COLO829 (cell line): ENCODE results near the gene MACROD1.

Experiments
- DNase-seq: peaks from one replicate; pipeline ENCODE4 v3.0.0; 2012; ENCODE audit warnings: low spot score

The MACROD1 gene

GRCh38 chr11:64165842-64166635, at the start of gene MACROD1:
MACROD1 (minus strand) TSS chr11:64166113; CDS start chr11:64165994, 119 bp downstream.
- peak; percentile 64 for DNase-seq

GRCh38 chr11:64211181-64211872, 45.4 kb upstream of the MACROD1 start:
- DNase-seq = no peak

- DNase-seq = no peak
These were observed 44.5 kb upstream of the MACROD1 start for GRCh38 chr11:64210301-64211020.

GRCh38 chr11:64209563-64209843, 43.6 kb upstream of the MACROD1 start:
- no peak for DNase-seq

- no peak for DNase-seq
These were observed 43.1 kb upstream of the MACROD1 start for GRCh38 chr11:64208796-64209562.

GRCh38 chr11:64208086-64208795, 42.3 kb upstream of the MACROD1 start:
- DNase-seq = no peak

- DNase-seq = no peak
These were observed 41.6 kb upstream of the MACROD1 start for GRCh38 chr11:64207256-64208085.

GRCh38 chr11:64206457-64207255, 40.7 kb upstream of the MACROD1 start, which contains the start of gene FERMT3:
FERMT3 (plus strand) TSS chr11:64206721; CDS start chr11:64207365, 644 bp downstream.
- no peak for DNase-seq

GRCh38 chr11:64204464-64204989, 38.6 kb upstream of the MACROD1 start:
- DNase-seq = peak; percentile 88

- DNase-seq = no peak
These were observed 38.1 kb upstream of the MACROD1 start for GRCh38 chr11:64204080-64204440.

GRCh38 chr11:64203421-64204079, 37.6 kb upstream of the MACROD1 start:
- DNase-seq = no peak

GRCh38 chr11:64202992-64203391, 37.1 kb upstream of the MACROD1 start:
- no peak for DNase-seq

- no peak for DNase-seq
These were observed 35.6 kb upstream of the MACROD1 start for GRCh38 chr11:64201543-64201942.

- no peak for DNase-seq
These were observed 32.6 kb upstream of the MACROD1 start for GRCh38 chr11:64198511-64198910.

GRCh38 chr11:64196626-64197025, 30.7 kb upstream of the MACROD1 start:
- DNase-seq = no peak

GRCh38 chr11:64192434-64192833, 26.5 kb upstream of the MACROD1 start:
- DNase-seq = no peak

- no peak for DNase-seq
These were observed 20.7 kb upstream of the MACROD1 start for GRCh38 chr11:64186492-64187165.
